T-helper 2 cell treated with Interferon-gamma antibody and Interleukin-4, amounts not matched to agents 5 μg/mL and 100 μg/mL, for 36 hours (primary cell): ENCODE measurements around the gene IRF8.

Experiments
- DNase-seq: peaks from one replicate; pipeline ENCODE4 v3.0.0; 2021; ENCODE audit warnings: low spot score
- H3K27ac Mint-ChIP-seq: one replicate; pipeline ENCODE4 v1.8.0; 2021; ENCODE audit warnings: mild to moderate bottlenecking, mixed read lengths
- H3K27me3 Mint-ChIP-seq: one replicate; pipeline ENCODE4 v1.8.0; 2021; ENCODE audit warnings: low read depth, mixed read lengths
- H3K36me3 Mint-ChIP-seq: one replicate; pipeline ENCODE4 v1.8.0; 2021; ENCODE audit warnings: low read depth, mixed read lengths
- H3K4me1 Mint-ChIP-seq: one replicate; pipeline ENCODE4 v1.8.0; 2021; ENCODE audit warnings: low read depth, mixed read lengths
- H3K4me3 Mint-ChIP-seq: one replicate; pipeline ENCODE4 v1.8.0; 2022; ENCODE audit warnings: mild to moderate bottlenecking, moderate library complexity, mixed read lengths
- H3K9me3 Mint-ChIP-seq: one replicate; pipeline ENCODE4 v1.8.0; 2021; ENCODE audit warnings: mixed read lengths

IRF8 gene

GRCh38 chr16:85908889-85909589, 10.1 kb downstream of the IRF8 start:
- no peak for DNase-seq
- H3K27me3 Mint-ChIP-seq, result no peaks in the 10 kb centered on the region
- no peak overlapping the region for H3K4me3 Mint-ChIP-seq
- H3K36me3 Mint-ChIP-seq, result peaks cover 7% of the 10 kb centered on the region
- H3K27ac Mint-ChIP-seq, result no peak overlapping the region
- H3K4me1 Mint-ChIP-seq, result peaks cover 7% of the 10 kb centered on the region
- no peaks in the 10 kb centered on the region for H3K9me3 Mint-ChIP-seq

- H3K4me1 Mint-ChIP-seq, result peaks cover 7% of the 10 kb centered on the region
- H3K36me3 Mint-ChIP-seq, result peaks cover 3% of the 10 kb centered on the region
- no peak overlapping the region for H3K4me3 Mint-ChIP-seq
- H3K27me3 Mint-ChIP-seq, result no peaks in the 10 kb centered on the region
- DNase-seq, result no peak
- H3K9me3 Mint-ChIP-seq, result no peaks in the 10 kb centered on the region
- H3K27ac Mint-ChIP-seq, result no peak overlapping the region
Observed at GRCh38 chr16:85909932-85910853, 11.2 kb downstream of the IRF8 start.

- H3K4me3 Mint-ChIP-seq, result no peak overlapping the region
- peaks cover 2% of the 10 kb centered on the region for H3K36me3 Mint-ChIP-seq
- H3K4me1 Mint-ChIP-seq, result peaks cover 7% of the 10 kb centered on the region
- H3K27ac Mint-ChIP-seq, result no peak overlapping the region
- H3K27me3 Mint-ChIP-seq, result no peaks in the 10 kb centered on the region
- H3K9me3 Mint-ChIP-seq, result no peaks in the 10 kb centered on the region
- DNase-seq, result no peak
Observed at GRCh38 chr16:85910854-85911247, 11.9 kb downstream of the IRF8 start.

GRCh38 chr16:85911251-85911930, 12.4 kb downstream of the IRF8 start:
- Mint-ChIP-seq H3K4me3 (no peak overlapping the region), H3K4me1 (peaks cover 7% of the 10 kb centered on the region), H3K9me3 (no peaks in the 10 kb centered on the region), H3K27ac (no peak overlapping the region), H3K27me3 (no peaks in the 10 kb centered on the region), H3K36me3 (peaks cover 2% of the 10 kb centered on the region)
- DNase-seq, result no peak

- H3K4me3 Mint-ChIP-seq, result no peak overlapping the region
Observed at GRCh38 chr16:85912211-85912974, 13.4 kb downstream of the IRF8 start.

GRCh38 chr16:85913141-85913601, 14.2 kb downstream of the IRF8 start:
- Mint-ChIP-seq H3K36me3 (peaks cover 2% of the 10 kb centered on the region), H3K4me3 (no peak overlapping the region), H3K27me3 (no peaks in the 10 kb centered on the region), H3K27ac (no peak overlapping the region), H3K9me3 (no peaks in the 10 kb centered on the region), H3K4me1 (peaks cover 5% of the 10 kb centered on the region)
- DNase-seq, result no peak

More at GRCh38 chr16:85912211-85912974, 13.4 kb downstream of the IRF8 start:
- Mint-ChIP-seq H3K4me1 (peaks cover 7% of the 10 kb centered on the region), H3K36me3 (peaks cover 2% of the 10 kb centered on the region), H3K9me3 (no peaks in the 10 kb centered on the region), H3K27me3 (no peaks in the 10 kb centered on the region), H3K27ac (no peak overlapping the region)
- no peak for DNase-seq

- Mint-ChIP-seq H3K27ac (no peak overlapping the region), H3K36me3 (no peaks in the 10 kb centered on the region), H3K9me3 (no peaks in the 10 kb centered on the region), H3K27me3 (no peaks in the 10 kb centered on the region), H3K4me3 (no peak overlapping the region), H3K4me1 (no peaks in the 10 kb centered on the region)
- DNase-seq, result no peak
Observed at GRCh38 chr16:85913688-85914422, 14.9 kb downstream of the IRF8 start.

GRCh38 chr16:85914423-85914794, 15.4 kb downstream of the IRF8 start:
- DNase-seq, result no peak
- H3K9me3 Mint-ChIP-seq, result no peaks in the 10 kb centered on the region
- H3K4me1 Mint-ChIP-seq, result no peaks in the 10 kb centered on the region
- H3K4me3 Mint-ChIP-seq, result no peak overlapping the region
- H3K27me3 Mint-ChIP-seq, result no peaks in the 10 kb centered on the region
- H3K36me3 Mint-ChIP-seq, result no peaks in the 10 kb centered on the region
- H3K27ac Mint-ChIP-seq, result no peak overlapping the region

- Mint-ChIP-seq H3K27me3 (no peaks in the 10 kb centered on the region), H3K9me3 (no peaks in the 10 kb centered on the region), H3K4me1 (no peaks in the 10 kb centered on the region), H3K27ac (no peak overlapping the region), H3K36me3 (no peaks in the 10 kb centered on the region), H3K4me3 (no peak overlapping the region)
- DNase-seq, result no peak
Observed at GRCh38 chr16:85915125-85915845, 16.3 kb downstream of the IRF8 start.

GRCh38 chr16:85916141-85916890, 17.4 kb downstream of the IRF8 start:
- DNase-seq, result no peak
- Mint-ChIP-seq H3K9me3 (no peaks in the 10 kb centered on the region), H3K27ac (no peak overlapping the region), H3K36me3 (peaks cover 2% of the 10 kb centered on the region), H3K27me3 (no peaks in the 10 kb centered on the region), H3K4me3 (no peak overlapping the region), H3K4me1 (no peaks in the 10 kb centered on the region)

- Mint-ChIP-seq H3K27ac (no peak overlapping the region), H3K4me3 (no peak overlapping the region), H3K27me3 (no peaks in the 10 kb centered on the region), H3K36me3 (peaks cover 2% of the 10 kb centered on the region), H3K4me1 (no peaks in the 10 kb centered on the region), H3K9me3 (no peaks in the 10 kb centered on the region)
- no peak for DNase-seq
Observed at GRCh38 chr16:85917012-85917411, 18.1 kb downstream of the IRF8 start.

- Mint-ChIP-seq H3K4me1 (no peaks in the 10 kb centered on the region), H3K27me3 (no peaks in the 10 kb centered on the region), H3K9me3 (no peaks in the 10 kb centered on the region), H3K27ac (no peak overlapping the region), H3K4me3 (no peak overlapping the region), H3K36me3 (peaks cover 2% of the 10 kb centered on the region)
- DNase-seq, result no peak
Observed at GRCh38 chr16:85917959-85918358, 19.0 kb downstream of the IRF8 start.
